HTR-8/SVneo (cell line): ENCODE measurements around the gene STK16.

Experiments
- DNase-seq: peaks from one replicate; pipeline ENCODE4 v3.0.0; 2011; ENCODE audit warnings: low spot score, mixed read lengths; ENCODE audit not compliant: insufficient read length
- FAIRE-seq: peaks from 2 replicates; lab custom pipeline; 2011; peaks lifted over from hg19 to GRCh38; lab: Jason Lieb, UNC

Gene STK16

GRCh38 chr2:219261024-219261855, 16.0 kb downstream of the STK16 start:
- FAIRE-seq (no peak), DNase-seq (no peak)

GRCh38 chr2:219266232-219266631, 21.0 kb downstream of the STK16 start:
- no peak for FAIRE-seq
- DNase-seq = no peak

- FAIRE-seq = no peak
- DNase-seq = no peak
Measured at GRCh38 chr2:219266886-219267285, 21.6 kb downstream of the STK16 start.

GRCh38 chr2:219268294-219268693, 23.0 kb downstream of the STK16 start:
- DNase-seq = no peak
- no peak for FAIRE-seq

GRCh38 chr2:219269362-219270054, 24.2 kb downstream of the STK16 start:
- FAIRE-seq = peak; percentile 23
- no peak for DNase-seq

- DNase-seq = no peak
- no peak for FAIRE-seq
Measured at GRCh38 chr2:219270055-219270372, 24.7 kb downstream of the STK16 start.

GRCh38 chr2:219271021-219271420, 25.7 kb downstream of the STK16 start:
- no peak for DNase-seq
- no peak for FAIRE-seq

GRCh38 chr2:219272356-219272755, 27.1 kb downstream of the STK16 start:
- FAIRE-seq = no peak
- DNase-seq = no peak

- FAIRE-seq (no peak), DNase-seq (no peak)
Measured at GRCh38 chr2:219272995-219273394, 27.7 kb downstream of the STK16 start.

GRCh38 chr2:219273937-219274336, 28.7 kb downstream of the STK16 start:
- FAIRE-seq (no peak), DNase-seq (peak; percentile 43)

GRCh38 chr2:219274361-219274921, 29.2 kb downstream of the STK16 start:
- DNase-seq (peak; percentile 80), FAIRE-seq (peak; percentile 31)

GRCh38 chr2:219277703-219278654, 32.7 kb downstream of the STK16 start:
- peak; percentile 80 for FAIRE-seq

GRCh38 chr2:219278655-219279150, 33.4 kb downstream of the STK16 start:
- no peak for DNase-seq
- FAIRE-seq = no peak

More at GRCh38 chr2:219277703-219278654, 32.7 kb downstream of the STK16 start:
- DNase-seq = peak; percentile 67

GRCh38 chr2:219279151-219279915, 34.1 kb downstream of the STK16 start, which contains the start of gene DNAJB2:
TSS of gene DNAJB2 (plus strand) at chr2:219279366. CDS start at chr2:219279834, 468 bp downstream.
- peak; percentile 98 for DNase-seq
- peak; percentile 85 for FAIRE-seq

GRCh38 chr2:219279916-219280516, 34.7 kb downstream of the STK16 start:
- FAIRE-seq (no peak), DNase-seq (no peak)

GRCh38 chr2:219280651-219281050, 35.4 kb downstream of the STK16 start:
- FAIRE-seq = no peak
- no peak for DNase-seq

- FAIRE-seq (no peak), DNase-seq (no peak)
Measured at GRCh38 chr2:219281588-219281987, 36.3 kb downstream of the STK16 start.

- DNase-seq (no peak), FAIRE-seq (no peak)
Measured at GRCh38 chr2:219282375-219282774, 37.1 kb downstream of the STK16 start.
